HG03432 (cell line): ENCODE measurements around the gene GABRB1.

ENCODE experiments used
- ATAC-seq: cut with Tn5 transposase; IDR thresholded peaks from one replicate; pipeline ENCODE4 v1.9.1; 2021; ENCODE audit warnings: mild to moderate bottlenecking, moderate library complexity; ENCODE audit not compliant: unreplicated experiment

GABRB1 gene

DNA sequence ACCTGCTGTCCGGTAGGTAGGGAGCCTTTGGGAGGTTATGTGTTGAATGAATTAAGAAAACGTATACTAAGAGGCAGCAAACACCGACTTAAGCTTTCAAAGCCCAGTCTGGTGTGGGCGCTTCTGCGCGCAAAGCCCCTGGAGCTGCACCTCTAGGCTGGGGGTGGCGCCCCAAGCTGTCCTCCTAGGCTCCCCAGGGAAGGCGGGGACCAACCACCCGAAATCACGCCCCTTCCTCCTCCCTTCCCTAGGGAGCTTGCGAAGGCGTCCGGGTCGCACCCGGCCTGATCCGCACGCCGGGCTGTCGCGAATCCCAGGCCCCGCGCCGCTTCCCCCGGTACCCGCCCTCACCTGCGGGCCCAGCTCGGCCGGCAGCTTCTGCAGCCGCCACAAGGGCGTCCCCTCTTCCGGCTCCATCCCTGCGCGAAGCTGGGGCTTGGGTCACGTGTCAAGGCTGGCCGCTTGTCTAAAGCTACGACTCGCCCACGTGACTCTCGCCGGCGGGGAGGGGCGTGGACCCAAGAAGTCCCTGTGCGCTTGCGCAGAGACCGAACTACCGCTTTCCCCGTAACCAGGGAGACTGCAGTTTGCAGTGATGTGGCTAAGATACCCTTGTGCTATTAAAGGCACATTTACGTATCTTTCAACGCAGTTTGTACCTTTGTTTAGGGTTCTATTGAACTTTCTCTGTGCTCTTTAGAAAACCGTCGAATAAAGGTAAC, 432.0 kb downstream of the GABRB1 start, which contains the start of gene COMMD8:
TSS of gene COMMD8 (minus strand) at position 468 of the 722 bp plus-strand sequence. CDS start at position 417, 51 bp downstream.
- ATAC-seq = peak; percentile 92

DNA sequence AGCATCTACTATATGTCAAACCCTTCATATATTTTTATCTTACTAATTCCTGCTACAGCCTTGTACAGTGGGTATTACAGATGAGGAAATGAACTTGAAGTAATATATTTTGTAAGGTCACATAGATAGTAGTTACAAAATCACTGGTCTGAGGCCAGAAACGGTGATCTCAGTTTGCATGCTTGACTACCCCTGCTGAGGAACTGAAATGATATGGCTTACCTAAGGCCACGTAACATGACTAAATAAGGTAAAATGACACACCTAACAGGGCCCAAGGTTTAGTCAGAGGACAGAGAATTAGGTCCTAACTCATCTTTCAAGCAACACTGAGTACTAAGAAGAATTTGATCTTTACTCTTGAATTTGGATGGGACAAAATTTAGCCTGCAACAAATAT, 433.6 kb downstream of the GABRB1 start:
- ATAC-seq = peak; percentile 25

GRCh38 chr4:47466056-47466785, 434.9 kb downstream of the GABRB1 start:
- no peak for ATAC-seq

GRCh38 chr4:47468706-47469365, 437.5 kb downstream of the GABRB1 start:
- ATAC-seq = no peak

- no peak for ATAC-seq
These were observed 438.6 kb downstream of the GABRB1 start for GRCh38 chr4:47469951-47470350.

- ATAC-seq = no peak
These were observed 439.7 kb downstream of the GABRB1 start for GRCh38 chr4:47471064-47471463.

DNA sequence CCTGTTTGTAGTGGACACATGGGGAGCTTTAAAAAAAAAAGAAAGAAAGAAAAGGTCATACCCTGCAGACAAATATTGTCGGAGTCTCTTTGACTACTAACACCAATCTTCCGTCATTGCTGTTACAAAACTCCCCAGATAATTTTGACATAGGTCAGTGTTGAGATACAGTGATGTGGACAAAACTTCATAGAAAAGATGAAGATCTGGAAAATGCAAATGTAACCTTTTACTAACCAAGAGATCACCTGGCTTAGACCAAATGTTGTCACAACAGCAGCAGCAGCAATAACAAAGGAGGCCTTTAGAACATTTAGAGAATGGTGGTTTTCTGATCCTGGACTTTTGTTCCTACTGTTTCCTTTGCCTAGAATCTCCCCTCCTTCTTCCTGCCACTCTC, 440.2 kb downstream of the GABRB1 start:
- no peak for ATAC-seq

DNA sequence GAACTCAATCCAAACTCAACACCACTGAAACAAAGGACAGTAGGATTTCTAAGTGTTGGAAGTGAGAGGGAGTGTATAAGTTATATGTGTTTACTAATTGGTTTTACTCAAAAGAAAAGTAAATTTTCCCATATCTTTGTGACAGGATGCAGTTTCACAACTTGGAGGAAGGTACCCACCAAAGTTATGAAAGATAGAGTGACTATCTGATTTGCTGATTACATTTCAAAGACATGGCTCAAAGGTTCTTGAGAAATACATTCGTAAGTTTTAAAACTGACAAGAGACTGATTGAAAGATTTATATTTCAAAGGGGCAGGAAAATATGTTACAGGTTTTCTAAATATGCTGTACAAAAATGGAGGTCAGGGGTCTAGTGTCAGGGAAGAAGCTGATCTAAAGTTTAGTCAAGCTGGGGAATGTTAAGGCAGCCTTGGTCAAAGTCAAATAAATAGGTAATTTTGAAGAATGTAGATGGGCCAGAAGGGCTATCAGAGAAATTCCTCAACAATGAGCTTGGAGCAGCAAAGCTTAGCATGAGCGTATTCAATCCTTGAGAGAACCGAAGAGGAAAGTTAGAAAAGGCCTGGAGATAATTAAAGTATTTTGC, 441.9 kb downstream of the GABRB1 start:
- ATAC-seq = no peak

DNA sequence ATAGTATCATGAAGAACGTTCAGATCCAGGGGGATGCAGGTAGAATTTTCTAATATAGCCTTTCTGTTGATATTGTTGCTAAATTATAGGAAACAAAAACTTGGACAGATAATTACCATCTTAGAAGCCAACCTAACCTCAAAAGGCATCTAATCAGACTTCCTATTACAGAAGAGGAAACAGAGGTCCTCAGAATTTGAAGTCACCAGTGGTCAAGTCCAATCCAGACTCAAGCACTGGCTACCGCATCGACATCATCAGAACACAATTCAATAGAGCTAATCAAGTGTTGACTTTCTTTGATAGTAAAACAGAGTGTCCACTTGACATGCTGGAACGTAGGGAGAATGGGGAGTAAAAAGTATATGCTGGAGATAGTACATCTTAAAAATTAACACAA, 443.4 kb downstream of the GABRB1 start:
- ATAC-seq = no peak

DNA sequence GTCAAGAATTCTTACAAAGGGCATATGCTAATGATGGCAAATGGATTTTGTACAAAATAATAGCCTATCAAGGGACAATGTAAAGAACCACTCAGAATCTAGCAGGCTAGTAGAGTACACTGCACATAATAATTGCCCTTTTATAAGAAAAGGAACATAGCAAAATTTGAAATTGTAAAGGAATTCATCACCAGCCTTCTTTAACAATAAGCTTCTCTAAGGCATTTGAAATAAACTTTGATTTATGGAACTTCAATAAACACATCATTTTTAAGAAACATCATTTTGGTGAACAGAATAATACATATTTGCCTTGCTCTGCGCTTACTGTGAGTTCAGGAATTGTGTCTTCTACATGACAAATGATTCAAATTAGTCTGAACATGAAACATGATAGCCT, 444.0 kb downstream of the GABRB1 start:
- no peak for ATAC-seq
